ENCODE results near the gene LGALS9.

Gene LGALS9

DNA sequence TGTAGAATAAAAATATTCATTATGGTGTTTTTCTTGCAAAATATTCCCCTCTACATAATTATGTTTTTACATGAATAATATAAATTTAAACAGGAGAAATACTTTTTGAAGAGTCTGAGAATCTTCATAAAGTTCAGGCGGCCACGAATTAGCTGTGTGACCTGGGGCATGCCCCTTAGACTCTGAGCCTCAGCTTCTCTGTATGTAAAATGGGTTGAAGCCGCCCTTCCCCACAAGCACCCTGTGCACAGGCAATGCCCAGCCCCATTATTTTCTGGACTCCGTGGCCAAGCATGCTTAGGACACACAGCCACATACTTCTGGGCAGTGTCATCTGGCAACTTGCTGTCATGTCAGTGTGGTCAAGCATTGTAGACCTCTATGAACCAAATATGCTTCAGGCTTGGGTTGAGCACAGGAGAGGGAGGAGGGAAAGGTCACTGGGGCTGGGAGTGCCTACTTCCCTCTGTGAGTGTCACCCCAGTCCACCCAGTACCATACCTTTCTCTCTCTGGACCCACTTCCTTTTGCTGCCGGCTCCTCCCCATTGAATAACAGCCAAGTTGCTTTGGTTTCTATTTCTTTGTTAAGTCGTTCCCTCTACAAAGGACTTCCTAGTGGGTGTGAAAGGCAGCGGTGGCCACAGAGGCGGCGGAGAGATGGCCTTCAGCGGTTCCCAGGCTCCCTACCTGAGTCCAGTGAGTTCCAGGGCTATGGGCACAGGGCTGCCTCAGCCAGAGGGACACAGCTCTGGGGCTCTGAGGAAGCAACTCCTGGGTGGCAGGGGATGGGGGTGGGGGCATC lies at the start of gene LGALS9:
Gene LGALS9, plus strand, starts transcription at position 582 of the 804 bp plus-strand sequence. Its CDS starts 78 bp downstream, at position 660.
- DNase-seq (ENCODE audit: low spot score) = peak; percentile 53

DNA sequence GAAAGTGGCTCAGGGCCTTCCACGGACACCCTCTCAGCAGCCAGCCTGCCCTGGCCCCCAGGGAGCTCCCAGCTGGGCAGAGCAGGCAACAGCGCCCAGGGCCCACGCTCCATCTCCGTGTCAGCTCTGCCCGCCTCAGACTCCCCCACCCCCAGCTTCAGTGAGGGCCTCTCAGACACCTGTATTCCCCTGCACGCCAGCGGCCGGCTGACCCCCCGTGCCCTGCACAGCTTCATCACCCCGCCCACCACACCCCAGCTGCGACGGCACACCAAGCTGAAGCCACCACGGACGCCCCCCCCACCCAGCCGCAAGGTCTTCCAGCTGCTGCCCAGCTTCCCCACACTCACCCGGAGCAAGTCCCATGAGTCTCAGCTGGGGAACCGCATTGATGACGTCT lies 48.3 kb upstream of the LGALS9 start:
- DNase-seq (ENCODE audit: low spot score) = no peak

DNA sequence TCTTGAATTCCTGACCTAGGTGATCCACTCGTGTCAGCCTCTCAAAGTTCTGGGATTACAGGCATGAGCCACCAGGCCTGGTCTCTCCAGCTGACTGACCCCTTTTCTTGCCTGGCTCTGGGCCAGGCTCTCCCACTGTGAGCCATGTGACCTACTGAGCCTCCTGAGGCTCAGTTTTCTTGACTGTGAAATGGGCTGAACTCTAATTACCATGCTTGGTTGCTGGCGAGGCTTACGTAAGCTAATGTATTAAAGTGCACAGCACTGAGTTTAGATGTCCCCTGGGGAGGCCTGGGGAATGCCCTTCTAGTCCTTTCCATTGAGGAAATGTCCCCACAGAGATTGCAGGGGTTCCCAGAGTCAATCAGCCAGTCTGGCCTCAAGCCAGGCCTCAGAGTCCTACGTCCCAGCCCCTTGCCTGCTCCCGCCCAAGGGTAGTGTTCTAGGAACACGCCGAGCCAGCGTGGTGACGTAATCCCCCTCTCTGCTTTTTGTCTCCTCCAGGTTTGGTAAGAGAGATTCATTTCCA lies 45.8 kb upstream of the LGALS9 start:
- no peak for DNase-seq (ENCODE audit: low spot score)

DNA sequence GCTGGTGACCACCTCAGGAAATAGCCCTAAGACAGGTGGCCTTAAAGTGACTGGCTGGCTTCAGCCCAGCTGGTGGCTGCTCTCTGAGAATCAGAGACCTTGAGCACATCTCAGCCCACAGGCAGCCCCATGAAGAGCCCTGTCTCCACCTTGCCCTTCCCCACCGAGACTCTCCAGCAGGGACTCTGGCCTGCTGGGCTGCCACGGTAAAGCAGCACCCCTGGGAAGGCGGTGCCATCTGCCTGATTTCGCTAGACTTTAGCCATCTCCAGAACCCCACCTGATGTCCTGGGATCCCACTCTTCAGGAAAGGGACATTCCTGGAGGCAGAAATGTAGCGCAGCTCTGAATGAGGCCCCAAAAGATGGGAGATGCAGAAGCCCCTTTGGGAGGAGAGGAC lies 45.2 kb upstream of the LGALS9 start:
- no peak for DNase-seq (ENCODE audit: low spot score)

DNA sequence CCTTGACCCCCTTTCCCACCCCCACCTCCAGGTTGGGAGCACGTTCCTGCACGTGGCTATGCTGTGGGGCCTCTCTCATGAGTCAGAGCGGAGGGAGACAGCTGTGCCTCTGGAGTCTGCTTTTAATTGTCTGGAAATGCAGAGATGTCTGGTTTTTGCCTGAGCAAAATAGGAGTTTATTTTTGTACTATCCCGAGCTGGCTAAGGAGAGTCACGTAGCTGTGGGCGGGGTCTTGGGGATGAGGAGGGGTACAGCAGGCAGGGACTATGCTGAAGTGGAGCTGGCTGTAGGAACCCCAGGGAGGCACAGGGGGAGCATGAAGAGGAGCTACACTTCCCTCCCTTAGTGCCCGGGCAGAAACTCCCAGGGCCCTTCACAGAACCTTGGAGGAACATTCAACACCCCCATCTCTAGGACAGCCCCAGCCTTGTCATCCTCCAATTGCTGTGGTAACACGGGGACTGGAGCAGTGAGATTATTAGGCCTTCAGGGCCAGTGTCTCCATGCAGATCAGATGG lies 44.7 kb upstream of the LGALS9 start:
- DNase-seq (ENCODE audit: low spot score) = no peak

DNA sequence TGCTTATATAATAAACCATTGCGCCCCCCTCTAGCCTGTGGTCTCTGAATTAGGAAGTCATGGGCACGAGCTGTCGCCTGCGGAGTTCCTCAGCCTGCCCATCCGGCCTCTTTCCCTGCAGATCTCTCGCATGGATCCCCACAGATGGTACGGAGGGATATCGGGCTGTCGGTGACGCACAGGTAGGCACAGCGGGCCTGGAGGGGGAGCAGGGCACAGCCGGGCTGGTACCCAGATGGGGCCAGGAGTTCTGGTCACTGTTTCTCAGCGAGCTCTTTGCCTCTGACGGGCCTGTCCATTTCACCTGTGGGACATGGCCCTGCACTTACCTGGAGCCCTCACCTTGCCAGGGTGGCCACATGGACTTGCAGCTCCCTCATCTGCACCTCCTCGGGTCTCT lies 42.6 kb upstream of the LGALS9 start:
- DNase-seq (ENCODE audit: low spot score) = no peak

DNA sequence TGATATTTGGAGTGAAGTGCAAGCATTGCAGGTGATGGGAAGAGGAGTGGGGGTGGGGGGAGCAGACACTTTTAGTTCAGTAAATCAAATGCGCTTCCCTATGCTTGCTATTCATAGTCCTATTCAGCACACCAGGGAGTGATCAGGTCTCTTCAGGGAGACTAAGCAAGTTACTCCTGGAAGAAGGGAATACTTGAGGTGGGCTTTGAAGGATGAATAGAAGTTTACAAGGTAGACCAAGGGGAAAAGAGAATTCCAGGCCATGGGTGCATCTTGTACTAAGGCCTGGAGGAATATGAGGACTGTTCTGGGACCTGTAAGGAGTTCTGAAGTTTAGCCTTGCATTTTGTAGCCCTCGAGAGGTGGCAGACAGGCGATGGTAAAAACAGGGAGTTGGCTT lies 40.1 kb upstream of the LGALS9 start:
- no peak for DNase-seq (ENCODE audit: low spot score)

DNA sequence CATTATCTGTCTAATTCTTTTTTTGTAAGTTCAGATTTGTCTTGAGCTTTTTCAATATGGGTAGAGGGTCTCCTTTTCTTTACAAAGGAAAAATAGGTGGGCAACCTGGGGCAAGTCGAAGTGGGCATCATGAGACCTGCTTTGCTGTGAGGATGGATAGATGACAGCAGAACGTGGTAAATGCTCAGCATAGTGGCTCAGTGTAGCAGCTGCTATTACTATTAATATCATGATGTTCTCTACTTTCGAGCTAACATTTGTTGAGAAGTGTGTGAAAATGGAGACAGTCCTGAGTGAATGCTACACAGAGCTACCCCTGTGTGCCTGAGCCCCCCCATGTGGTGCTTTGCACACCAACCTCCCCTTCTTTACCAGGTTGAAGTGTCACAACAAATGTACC lies 39.0 kb upstream of the LGALS9 start:
- no peak for DNase-seq (ENCODE audit: low spot score)

DNA sequence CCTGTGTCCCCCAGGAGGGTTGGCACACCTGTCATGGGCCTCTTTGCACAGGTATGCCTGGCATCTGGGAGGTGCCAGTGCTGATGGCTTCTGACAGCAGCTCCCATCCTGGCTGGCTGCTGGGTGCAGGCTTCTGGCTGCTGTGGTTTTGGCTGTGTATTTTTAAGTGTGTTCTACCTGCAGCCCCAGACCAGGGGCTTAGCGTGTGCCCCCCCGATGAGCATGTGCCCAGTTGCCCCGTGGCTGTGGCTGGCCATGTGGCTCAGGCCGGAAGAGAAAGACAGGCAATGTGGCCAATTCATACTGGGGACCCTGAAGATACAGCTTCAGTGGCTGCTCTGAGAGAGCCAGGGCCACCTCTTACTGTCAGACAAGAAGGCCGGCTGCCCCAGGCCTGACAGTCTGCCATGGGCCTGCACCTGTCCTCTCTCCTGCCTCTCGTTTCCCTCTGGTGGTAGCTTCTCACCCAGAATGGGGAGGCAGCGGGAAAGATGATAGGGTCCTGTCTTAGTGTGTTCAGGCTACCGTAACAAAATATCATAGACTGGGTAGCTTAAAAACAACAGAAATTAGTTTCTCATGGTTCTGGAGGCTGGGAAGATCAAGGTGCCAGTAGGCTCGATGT lies 37.6 kb upstream of the LGALS9 start:
- no peak for DNase-seq (ENCODE audit: low spot score)

DNA sequence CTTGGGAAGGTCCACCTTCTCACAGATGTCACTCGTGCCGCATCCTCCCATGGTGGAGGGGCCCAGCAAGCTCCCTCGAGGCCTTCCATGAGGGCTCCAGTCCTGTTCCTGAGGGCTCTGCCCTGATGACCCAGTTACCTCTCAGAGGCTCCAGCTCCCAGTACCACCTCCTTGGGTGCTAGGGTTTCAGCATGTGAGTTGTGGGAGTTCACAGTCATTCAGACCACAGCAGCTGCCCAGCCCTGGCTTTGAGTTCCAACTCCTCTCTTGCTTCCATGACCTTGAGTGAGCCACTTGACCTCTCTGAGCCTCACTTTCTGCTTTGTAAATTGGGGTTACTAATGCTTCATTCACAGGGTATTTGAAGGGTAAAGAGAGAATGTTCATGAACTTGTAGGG lies 37.1 kb upstream of the LGALS9 start:
- no peak for DNase-seq (ENCODE audit: low spot score)

DNA sequence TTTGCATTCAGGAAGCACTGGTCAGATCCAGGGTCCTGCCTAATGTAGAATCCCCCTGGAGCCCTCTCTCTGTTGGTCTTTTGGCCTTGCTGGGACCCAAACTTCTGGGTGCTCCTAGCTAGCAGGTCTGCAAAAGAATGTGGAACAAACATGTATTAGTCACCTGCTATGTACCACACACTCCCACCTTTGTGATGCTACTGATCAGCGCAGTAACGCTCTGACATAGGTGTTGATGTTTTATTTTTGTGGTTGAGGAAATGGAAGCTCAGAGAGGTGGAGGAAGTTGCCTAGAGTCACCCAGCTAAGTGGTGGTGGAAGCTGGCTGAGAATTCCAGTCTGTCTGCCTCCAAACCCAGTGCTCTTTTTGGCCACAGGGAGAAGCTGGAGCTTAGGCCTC lies 35.8 kb upstream of the LGALS9 start:
- DNase-seq (ENCODE audit: low spot score) = no peak

DNA sequence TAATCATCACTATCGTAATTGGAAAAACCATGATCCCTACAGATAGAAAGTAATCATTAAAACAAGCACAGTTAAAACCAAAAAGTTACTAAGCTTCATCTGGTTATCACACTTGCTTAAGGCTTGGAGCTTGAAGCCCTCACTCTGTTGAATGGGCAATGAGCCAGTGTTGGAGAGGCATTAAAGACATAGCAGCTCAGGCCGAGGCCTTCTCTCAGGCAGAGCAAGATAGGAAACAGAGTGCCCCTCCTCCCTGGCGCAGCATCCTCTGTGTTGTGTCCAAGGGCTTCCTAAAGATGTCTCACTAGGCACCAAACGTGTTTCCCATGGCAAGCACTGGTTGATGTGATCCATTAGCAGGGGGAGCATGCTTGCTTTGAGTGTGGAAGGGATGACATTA lies 34.9 kb upstream of the LGALS9 start:
- no peak for DNase-seq (ENCODE audit: low spot score)

DNA sequence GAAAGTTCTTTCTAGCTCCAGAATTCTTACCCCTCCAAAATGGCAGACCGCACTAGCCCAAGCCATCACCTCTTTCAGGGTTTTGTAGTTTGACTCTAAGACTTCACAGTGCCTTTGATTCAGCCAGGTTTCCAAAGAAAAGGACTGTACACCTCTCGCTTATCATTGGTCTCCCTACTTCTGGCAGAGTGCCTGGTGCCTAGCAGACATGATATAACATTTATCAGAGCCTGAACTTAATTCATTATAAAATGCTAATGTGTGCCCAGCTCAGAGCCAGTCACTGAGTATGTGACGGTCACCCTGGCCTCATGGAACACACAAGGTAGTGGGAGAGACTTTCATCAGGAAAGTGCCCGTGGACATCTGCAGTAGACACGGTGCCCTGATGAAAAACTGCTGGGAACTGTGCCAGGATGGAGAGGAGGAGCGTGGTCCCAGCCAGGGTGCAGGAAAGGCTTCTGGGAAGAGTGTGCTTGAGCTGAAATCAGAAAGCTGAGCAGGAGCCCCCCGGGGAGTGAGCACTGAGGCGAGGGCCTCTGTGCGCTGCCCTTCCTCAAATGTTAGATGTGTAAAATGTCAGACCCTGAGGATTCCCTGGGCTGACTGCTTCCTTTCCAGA lies 34.3 kb upstream of the LGALS9 start:
- DNase-seq (ENCODE audit: low spot score) = no peak

DNA sequence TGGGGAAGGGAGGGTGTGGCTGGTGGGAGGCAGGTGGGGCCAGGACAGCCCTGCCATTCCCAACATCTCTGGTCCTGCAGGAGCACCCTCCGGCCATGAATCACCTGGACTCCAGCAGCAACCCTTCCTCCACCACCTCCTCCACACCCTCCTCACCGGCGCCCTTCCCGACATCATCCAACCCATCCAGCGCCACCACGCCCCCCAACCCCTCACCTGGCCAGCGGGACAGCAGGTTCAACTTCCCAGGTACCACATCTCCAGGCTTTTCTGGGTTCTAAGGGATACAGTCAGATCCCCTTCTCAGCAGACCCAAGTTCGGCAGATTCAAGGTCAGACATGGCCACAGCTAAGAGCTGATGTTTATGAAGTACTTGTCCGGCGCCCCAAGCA lies 33.8 kb upstream of the LGALS9 start:
- DNase-seq (ENCODE audit: low spot score) = no peak

DNA sequence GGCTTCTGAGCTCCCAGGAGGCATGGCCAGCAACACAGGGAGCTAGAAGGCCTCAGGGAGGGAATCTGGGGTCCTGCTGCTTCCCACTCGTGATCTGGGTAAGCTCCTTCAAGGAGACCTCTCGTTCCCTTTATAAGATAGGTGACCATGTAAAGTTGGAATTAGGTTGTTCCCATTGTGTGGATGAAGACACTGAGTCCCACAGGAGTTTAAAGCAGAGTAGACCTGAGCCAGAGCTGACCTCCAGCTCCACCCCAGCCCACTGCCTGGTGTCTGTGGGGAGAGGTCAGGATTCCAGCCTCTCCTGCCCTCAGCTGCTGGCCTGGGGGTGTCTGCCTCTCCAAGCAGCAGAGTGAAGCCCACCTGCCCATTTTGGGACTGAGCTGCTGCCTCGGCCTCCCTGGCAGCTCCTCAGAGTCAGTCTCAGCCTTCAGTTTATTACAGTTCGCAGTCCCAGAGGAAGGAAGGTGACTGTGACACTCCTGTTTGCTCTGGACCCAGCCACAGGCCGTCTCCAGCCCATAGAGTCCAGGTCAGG lies 33.1 kb upstream of the LGALS9 start:
- DNase-seq (ENCODE audit: low spot score) = no peak

DNA sequence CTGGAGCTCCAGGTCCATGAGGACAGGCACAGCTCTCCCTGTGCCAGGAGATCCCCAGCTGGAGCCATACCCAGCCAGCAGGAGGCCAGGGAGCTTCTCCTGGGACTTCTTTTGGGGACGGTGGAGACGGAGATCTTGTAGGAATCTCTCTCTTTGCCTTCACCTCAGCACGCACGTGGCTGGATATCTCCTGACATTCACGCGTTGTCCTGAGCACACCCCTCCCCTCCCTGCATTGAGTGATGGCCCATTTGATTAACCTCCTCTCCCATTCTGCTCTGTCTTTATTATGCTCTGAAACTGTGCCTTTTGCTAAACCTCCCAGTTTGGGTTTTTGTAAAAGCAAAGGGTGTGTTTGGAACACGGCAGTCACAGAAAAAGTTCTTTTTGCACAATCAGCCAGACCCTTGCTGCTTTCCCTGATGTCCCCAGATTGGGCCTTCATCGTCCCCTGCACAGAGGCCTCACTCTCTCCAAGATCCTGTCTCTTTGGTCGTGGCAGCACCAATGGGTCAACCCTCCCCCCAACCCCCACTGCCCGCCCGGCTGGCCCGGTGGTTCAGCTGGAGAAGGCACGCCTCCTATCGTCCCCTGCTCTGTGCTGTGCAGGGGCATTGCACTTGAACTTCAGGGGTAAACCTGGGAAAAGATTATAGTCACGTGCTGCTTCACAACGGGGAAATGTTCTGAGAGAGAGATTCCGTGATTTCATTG lies 32.5 kb upstream of the LGALS9 start:
- no peak for DNase-seq (ENCODE audit: low spot score)

DNA sequence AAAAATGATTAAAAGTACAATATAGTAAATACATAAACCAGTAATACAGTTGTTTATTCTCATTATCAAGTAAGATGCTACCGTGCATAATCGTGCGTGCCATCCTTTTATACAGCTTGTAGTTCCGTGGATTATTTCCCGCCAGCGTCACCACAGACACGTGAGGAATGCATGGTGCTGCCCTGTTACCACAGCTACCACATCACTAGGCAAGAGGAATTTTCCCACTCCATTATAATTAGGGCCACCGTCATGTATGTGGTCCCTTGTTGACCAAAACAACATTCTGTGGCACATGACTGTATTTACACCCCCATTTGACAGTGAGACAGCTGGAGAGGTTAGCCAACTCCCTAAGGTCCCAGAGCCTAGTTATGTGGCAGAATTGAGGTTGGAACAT lies 30.5 kb upstream of the LGALS9 start:
- no peak for DNase-seq (ENCODE audit: low spot score)

DNA sequence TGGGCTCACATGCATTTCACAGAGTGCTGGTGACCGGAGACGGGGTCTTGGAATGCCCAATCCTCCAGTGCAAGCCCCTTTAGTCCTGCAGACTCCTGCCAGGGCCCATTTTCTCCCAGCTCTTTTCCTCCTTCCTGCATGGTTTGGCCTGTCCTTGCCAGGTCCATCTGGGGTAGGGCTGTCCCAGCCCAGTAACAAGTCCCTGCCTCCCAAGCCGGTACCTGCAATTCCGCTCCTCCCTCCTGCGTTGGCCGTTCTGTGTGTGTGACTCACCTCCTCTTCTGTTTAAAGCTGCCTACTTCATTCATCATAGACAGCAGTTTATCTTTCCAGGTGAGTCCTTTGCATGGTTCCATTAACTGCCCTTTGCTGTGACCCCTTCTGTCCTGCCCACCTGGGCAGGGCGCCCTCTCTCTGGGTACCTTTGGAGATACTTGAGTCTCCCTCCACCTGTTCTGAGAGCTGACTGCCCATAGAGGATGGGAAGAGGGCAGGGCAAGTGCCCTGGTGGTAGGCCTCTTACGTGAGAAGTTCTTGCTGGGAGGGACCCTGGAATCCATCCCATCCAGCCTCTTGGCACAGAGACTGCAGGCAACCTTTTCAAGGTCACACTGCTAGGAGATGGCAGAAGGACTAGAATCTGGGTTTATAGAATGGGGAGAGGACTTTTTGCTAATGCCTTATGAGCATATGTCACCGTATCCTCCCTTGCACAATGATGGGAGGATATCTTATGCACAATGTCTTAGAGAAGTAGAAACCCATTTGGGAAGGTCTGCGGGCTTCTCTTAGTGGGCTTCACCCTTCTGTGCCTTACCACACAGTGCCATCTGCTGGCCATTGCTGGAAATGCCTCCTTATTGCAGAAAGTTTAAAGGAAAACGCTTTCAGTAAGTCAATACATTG lies 29.7 kb upstream of the LGALS9 start:
- peak; percentile 85 for DNase-seq (ENCODE audit: low spot score)

DNA sequence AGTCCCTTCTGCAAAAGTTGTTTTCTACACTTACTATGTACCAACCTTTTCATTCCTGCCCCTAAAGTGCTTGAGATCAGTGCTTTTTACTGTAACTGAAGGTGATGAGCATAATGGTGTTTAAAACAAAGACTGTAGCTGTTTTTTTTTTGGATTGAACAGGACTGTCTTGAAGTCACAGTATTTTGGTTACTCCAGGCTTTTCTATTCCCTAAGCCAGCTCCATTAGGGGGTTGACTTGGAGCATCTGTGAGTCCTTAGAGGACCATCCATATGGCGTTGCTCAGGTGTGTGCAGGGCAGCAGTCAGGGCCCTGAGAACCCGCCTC lies 29.0 kb upstream of the LGALS9 start:
- DNase-seq (ENCODE audit: low spot score) = no peak

DNA sequence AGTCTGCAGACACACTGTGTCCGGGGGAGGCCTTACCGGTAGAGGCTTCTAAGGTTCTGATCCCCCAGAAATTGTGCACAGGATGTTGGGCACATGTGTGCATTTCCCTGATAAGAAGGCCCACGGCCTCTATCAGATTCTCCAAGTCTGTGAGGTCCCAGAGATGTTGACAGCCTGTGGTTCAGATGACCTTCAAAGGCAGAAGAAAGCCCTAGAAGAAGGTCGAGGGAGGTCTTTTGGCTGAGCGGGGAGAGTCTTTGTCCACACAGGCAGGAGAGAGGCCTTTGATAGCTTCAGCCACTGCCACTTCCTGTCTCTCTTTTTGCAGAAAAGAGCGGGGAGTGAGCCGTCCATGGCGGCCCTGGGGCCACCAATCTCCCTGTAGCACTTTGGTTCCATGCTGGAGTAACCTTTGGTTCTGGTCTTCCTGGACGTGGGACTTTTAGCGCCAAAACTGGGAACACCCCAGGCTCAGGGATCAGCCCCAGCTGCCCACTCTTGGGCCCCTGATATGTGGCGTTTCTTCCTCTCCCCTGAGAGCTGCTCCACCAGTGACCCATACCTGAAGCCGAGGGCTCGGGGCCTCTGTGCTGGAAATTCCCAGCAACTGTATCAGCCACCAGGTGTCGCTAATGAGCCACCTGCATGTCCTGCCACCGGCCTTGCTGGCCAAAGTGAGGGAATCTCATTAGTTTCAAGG lies 28.1 kb upstream of the LGALS9 start:
- peak; percentile 72 for DNase-seq (ENCODE audit: low spot score)

DNA sequence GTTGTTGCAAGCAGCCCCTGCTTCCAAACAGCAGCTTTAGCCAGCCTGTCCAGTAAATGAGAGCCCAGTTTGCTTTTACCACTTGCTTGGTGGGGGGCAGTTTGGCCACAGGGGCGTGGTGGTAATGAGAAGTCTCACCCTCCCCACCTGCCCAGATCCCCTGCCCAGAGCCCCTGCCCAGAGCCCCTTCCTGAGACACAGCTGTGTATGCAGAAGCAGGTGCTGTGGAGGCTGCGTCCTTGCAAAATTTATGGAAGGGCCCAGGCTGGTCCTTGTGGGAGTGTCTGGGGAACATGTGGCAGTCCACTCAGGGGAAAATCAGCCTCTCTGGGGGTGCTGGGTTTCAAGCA lies 27.6 kb upstream of the LGALS9 start:
- DNase-seq (ENCODE audit: low spot score) = no peak
